Body of pancreas (tissue), 4 donors: Measurements from ENCODE around the gene GNA15. TPM values are rescaled to one million over a fixed set of nuclear protein-coding genes. Genes with fewer than 3 reads are reported as not detected.
A peak's percentile ranks its signal among the peaks of the same experiment; 100 is the strongest.

ENCODE experiments used
- ATAC-seq: fragments of 150-250 bp; one replicate; pipeline ENCODE4 v1.9.1; 2016
- DNase-seq, 4 donors: peaks; one replicate each; pipeline ENCODE4 v3.0.0-alpha.2; 2019
- H3K27ac ChIP-seq, 4 donors: fragments of 200-600 bp; sonication (generic); 1 replicate in 3 of 4; 2 replicates in 1 of 4; pipeline versions ENCODE4 v1.5.1 to v1.6.1; 2016 to 2019; ENCODE audit warnings: mild to moderate bottlenecking in 1 of 4, mixed read lengths in 1 of 4, moderate library complexity in 1 of 4
- H3K27me3 ChIP-seq, 2 donors: fragments of 200-600 bp; sonication (generic); one replicate each; pipeline ENCODE4 v1.6.0; 2016; ENCODE audit warnings: mild to moderate bottlenecking in 1 of 2
- H3K36me3 ChIP-seq, 2 donors: fragments of 200-600 bp; sonication (generic); replicated peaks in 1 of 2; 2 replicates each; pipeline ENCODE4 v1.5.1; 2016; ENCODE audit warnings: low read depth in 2 of 2; ENCODE audit not compliant: insufficient read depth in 1 of 2
- H3K4me1 ChIP-seq: fragments of 200-600 bp; sonication (generic); one replicate; pipeline ENCODE4 v1.6.0; 2016
- H3K4me3 ChIP-seq, 2 donors: fragments of 200-600 bp; sonication (generic); 1 replicate in 1 of 2; 2 replicates in 1 of 2; pipeline ENCODE4 v1.5.1; 2016 to 2019
- H3K9me3 ChIP-seq, 3 donors: fragments of 200-600 bp; sonication (generic); 1 replicate in 2 of 3; 2 replicates in 1 of 3; pipeline ENCODE4 v1.5.1; 2016
- POLR2A ChIP-seq, 3 donors: fragments of 450-650 bp; IDR thresholded peaks; one replicate each; pipeline ENCODE4 v1.6.1; 2016; ENCODE audit warnings: antibody characterized with exemption in 3 of 3, mild to moderate bottlenecking in 2 of 3
- WGBS, 2 donors: methylation state at CpG; one replicate each; pipeline ENCODE4 v1.1.5; 2017; 5-methylcytosine and 5-hydroxymethylcytosine counted together
- intact Hi-C: fragments of 100-400 bp; cut with DNase I; formaldehyde crosslinking; loops from one replicate; pipeline ENCODE4 v1.15.1; 2023
- total RNA-seq, 2 donors: library from RNA; depleted of rRNA; stranded (reverse); fragments of >200 nt; gene quantifications; one replicate each; pipeline ENCODE4 v1.1.0, GENCODE V29; 2016
- TF ChIP-seq, protein P1 (sequence below), 7 experiments: fragments of 450-650 bp in 4 of 7; fragments of 200-600 bp in 3 of 7; sonication (generic) in 3 of 7; IDR thresholded peaks; one replicate each; pipeline ENCODE4 v1.5.1; 2016 to 2019; ENCODE audit warnings: antibody characterized with exemption in 7 of 7

Gene GNA15
- total RNA-seq, 2 donors from 2014 or later: 1.6 to 2.6 TPM

DNA sequence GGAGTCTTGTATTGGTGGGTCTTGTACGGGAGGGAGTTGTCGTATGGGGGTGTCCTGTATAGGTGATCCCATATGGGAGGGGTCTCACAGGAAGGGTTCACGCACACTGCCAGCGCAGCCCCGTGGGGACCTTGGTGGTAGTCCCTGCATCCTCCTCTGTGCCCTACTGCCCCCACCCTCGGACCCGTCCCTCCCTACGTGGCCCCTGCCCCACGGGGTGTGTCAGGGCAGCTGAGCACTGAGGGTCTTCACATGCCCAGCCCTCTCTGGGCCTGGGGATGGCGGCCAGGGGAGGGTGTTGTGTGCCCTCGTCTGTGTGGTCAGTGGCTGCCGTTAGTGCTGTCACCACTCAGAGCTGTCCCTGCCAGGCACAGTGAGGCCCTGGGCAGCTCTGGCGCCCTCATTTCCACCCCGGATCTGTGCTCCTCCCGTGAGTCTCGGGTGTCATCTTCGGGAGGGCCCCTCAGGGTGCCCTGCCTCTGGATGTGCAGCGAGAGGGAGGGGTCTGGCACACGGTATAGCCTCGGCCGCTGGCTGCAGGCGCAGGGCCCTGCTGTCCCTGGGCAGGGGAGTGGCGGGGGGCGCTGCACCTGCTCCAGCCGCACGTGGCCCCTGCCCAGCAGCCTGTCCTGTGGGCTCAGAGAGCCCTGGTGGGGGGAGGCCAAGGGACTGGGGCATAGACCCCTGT lies 16.0 kb upstream of the GNA15 start:
- Histone ChIP-seq H3K27me3 (no peaks in the 10 kb centered on the region), H3K36me3 (peaks cover 0 to 6% of the 10 kb centered on the region in 2 donors)
- peak in 1 of 4 donors; percentile 9 for DNase-seq

DNA sequence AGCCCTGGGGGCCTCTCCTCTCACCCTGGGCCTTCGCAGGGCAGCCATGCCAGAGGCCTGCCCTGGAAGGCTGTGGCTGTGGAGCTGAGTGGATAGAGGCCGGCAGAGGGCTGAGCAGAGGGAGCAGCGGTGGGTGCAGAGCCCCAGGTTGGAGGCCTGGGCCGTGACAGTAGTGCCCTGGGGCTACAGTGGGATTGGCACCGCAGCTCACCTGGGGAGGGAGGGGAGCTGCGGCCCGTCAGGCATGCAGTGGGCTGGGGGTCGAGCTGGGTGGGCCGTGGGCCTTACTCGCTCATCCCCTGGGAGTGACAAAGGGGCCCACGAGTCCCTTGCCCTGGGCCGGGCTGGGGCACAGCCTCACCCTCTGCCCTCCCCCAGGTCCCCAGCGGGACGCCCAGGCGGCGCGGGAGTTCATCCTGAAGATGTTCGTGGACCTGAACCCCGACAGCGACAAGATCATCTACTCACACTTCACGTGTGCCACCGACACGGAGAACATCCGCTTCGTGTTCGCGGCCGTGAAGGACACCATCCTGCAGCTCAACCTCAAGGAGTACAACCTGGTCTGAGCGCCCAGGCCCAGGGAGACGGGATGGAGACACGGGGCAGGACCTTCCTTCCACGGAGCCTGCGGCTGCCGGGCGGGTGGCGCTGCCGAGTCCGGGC lies 15.1 kb upstream of the GNA15 start:
- H3K9me3 ChIP-seq: no peaks in the 10 kb centered on the region
- DNase-seq: no peak
- no peak overlapping the region for H3K27ac ChIP-seq
- intact Hi-C loops: no loop called here
- H3K4me1 ChIP-seq: no peaks in the 10 kb centered on the region
- no peaks in the 10 kb centered on the region for H3K27me3 ChIP-seq
- H3K36me3 ChIP-seq: peaks cover 0 to 6% of the 10 kb centered on the region in 2 donors
- H3K4me3 ChIP-seq: no peak overlapping the region
- ATAC-seq: no peak
- TF ChIP-seq, protein P1, sequence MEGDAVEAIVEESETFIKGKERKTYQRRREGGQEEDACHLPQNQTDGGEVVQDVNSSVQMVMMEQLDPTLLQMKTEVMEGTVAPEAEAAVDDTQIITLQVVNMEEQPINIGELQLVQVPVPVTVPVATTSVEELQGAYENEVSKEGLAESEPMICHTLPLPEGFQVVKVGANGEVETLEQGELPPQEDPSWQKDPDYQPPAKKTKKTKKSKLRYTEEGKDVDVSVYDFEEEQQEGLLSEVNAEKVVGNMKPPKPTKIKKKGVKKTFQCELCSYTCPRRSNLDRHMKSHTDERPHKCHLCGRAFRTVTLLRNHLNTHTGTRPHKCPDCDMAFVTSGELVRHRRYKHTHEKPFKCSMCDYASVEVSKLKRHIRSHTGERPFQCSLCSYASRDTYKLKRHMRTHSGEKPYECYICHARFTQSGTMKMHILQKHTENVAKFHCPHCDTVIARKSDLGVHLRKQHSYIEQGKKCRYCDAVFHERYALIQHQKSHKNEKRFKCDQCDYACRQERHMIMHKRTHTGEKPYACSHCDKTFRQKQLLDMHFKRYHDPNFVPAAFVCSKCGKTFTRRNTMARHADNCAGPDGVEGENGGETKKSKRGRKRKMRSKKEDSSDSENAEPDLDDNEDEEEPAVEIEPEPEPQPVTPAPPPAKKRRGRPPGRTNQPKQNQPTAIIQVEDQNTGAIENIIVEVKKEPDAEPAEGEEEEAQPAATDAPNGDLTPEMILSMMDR (IDR thresholded peaks at IDR 0.05): no peak
- WGBS, 2 donors: 90 to 91% methylated on average over 11 to 38 of the region's 38 CpGs

More for the DNA sequence above, 16.0 kb upstream of the GNA15 start:
- H3K27ac ChIP-seq: no peak overlapping the region
- ATAC-seq: no peak
- H3K9me3 ChIP-seq: no peaks in the 10 kb centered on the region
- no peak for TF ChIP-seq POLR2A (IDR thresholded peaks at IDR 0.05)
- TF ChIP-seq, protein P1 (IDR thresholded peaks at IDR 0.05): no peak
- intact Hi-C loops: no loop called here
- no peaks in the 10 kb centered on the region for H3K4me1 ChIP-seq
- 83 to 91% methylated on average over 7 to 23 of the region's 26 CpGs for WGBS, 2 donors
- no peak overlapping the region for H3K4me3 ChIP-seq

DNA sequence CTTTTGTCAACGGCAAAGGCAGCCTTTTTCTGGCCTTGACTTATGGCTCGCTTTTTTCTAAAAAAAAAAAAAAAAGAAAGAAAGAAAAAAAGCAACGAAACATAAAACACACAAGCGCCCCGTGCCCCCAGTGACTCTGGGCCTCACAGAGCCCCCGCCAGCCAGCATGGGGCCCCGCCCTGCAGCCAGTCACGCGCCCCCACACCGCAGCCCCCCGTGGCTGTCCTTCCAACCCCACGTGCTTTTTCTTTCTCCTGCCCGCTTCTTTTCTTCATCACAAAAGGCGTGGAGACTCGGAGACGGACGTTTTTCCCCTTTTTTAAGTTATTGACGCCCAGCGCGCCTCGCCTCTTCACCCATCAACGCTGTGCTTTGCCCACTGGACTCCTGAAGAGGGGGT lies 14.4 kb upstream of the GNA15 start:
- no peaks in the 10 kb centered on the region for H3K27me3 ChIP-seq
- H3K4me3 ChIP-seq: no peak overlapping the region
- no peaks in the 10 kb centered on the region for H3K4me1 ChIP-seq
- DNase-seq (no peak), ATAC-seq (no peak)
- no peaks in the 10 kb centered on the region for H3K9me3 ChIP-seq
- intact Hi-C loops: no loop called here
- H3K36me3 ChIP-seq: peaks cover 0 to 6% of the 10 kb centered on the region in 2 donors
- 84 to 91% methylated on average over 22 of the region's 22 CpGs for WGBS, 2 donors
- TF ChIP-seq POLR2A (IDR thresholded peaks at IDR 0.05): no peak
- TF ChIP-seq, protein P1 (IDR thresholded peaks at IDR 0.05): no peak
- H3K27ac ChIP-seq: no peak overlapping the region

DNA sequence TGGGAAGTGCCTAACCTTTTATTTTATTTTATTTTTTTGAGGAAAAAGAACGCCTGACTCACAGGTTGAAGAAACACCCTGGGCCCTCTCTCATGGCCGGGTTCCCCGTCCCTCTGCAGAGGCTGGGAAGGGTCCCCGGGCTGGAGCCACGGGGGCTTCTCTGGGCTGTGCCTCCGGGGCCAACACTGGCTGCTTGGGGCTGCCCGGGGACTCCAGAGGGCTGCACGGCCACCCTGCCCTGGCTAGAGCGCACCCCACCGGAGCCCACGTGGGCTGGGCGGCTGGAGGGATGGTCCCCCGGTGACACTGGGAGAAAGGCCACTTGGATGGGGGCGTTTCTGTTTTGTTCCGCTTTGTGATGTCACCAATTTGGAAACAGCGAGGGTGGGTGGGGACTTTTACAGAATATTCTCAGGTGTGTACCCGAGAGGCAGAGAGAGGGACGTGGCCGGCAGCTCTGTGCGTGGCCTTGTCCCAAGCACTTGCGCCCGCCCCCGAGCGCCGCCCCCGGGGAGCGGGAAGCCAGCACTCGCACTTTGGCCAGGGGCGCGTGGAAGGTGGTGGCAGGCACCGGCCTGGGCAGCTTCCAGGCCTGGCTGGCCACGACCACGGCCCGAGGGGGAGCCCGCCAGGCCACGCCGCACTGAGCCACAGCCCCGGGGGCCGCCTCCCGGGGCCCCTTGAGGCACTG lies 13.9 kb upstream of the GNA15 start:
- DNase-seq (no peak), ATAC-seq (no peak)
- H3K4me1 ChIP-seq: no peaks in the 10 kb centered on the region
- intact Hi-C loops: no loop called here
- no peaks in the 10 kb centered on the region for H3K9me3 ChIP-seq
- WGBS, 2 donors: 91 to 94% methylated on average over 25 to 36 of the region's 40 CpGs
- no peak overlapping the region for H3K27ac ChIP-seq
- TF ChIP-seq POLR2A (IDR thresholded peaks at IDR 0.05): no peak
- TF ChIP-seq, protein P1 (IDR thresholded peaks at IDR 0.05): no peak
- no peaks in the 10 kb centered on the region for H3K27me3 ChIP-seq
- no peak overlapping the region for H3K4me3 ChIP-seq
- H3K36me3 ChIP-seq: peaks cover 0 to 4% of the 10 kb centered on the region in 2 donors
